Mesendoderm (in vitro differentiated cells): ENCODE measurements around the gene HS6ST3.

ENCODE experiments used
- DNase-seq: peaks from one replicate; pipeline ENCODE4 v3.0.0; 2013
- H2AK5ac ChIP-seq: 2 replicates; pipeline ENCODE4 v1.6.1; 2013; ENCODE audit warnings: low read length, inconsistent platforms
- H2BK120ac ChIP-seq: 2 replicates; pipeline ENCODE4 v1.6.1; 2013; ENCODE audit warnings: low read depth, mild to moderate bottlenecking, low read length, moderate library complexity, mixed read lengths
- H2BK15ac ChIP-seq: replicated peaks from 2 replicates; pipeline ENCODE4 v1.6.1; 2013; ENCODE audit warnings: low read depth, mild to moderate bottlenecking, moderate library complexity
- H2BK5ac ChIP-seq: 2 replicates; pipeline ENCODE4 v1.6.1; 2013; ENCODE audit warnings: low read length, inconsistent platforms
- H3K18ac ChIP-seq: 2 replicates; pipeline ENCODE4 v1.6.1; 2013; ENCODE audit warnings: mild to moderate bottlenecking, low read length, mixed read lengths
- H3K23ac ChIP-seq: one replicate; pipeline ENCODE4 v1.6.1; 2013; ENCODE audit warnings: low read length
- H3K27ac ChIP-seq: 2 replicates; pipeline ENCODE4 v1.5.1; 2013; ENCODE audit warnings: low read depth, mild to moderate bottlenecking, inconsistent platforms, low read length, moderate library complexity
- H3K27me3 ChIP-seq: 2 replicates; pipeline ENCODE4 v1.6.1; 2013; ENCODE audit warnings: low read length, control low read depth, mild to moderate bottlenecking, inconsistent platforms; ENCODE audit not compliant: insufficient read depth, poor library complexity
- H3K36me3 ChIP-seq: 2 replicates; pipeline ENCODE4 v1.6.1; 2013; ENCODE audit warnings: low read length, inconsistent platforms; ENCODE audit not compliant: control insufficient read depth, insufficient read depth
- H3K4ac ChIP-seq: one replicate; pipeline ENCODE4 v1.6.1; 2013; ENCODE audit warnings: low read depth, mild to moderate bottlenecking, low read length, moderate library complexity
- H3K4me1 ChIP-seq: 2 replicates; pipeline ENCODE4 v1.6.1; 2013; ENCODE audit warnings: low read depth, low read length, inconsistent platforms; ENCODE audit not compliant: control insufficient read depth
- H3K4me2 ChIP-seq: 2 replicates; pipeline ENCODE4 v1.6.1; 2013; ENCODE audit warnings: low read length
- H3K4me3 ChIP-seq: 2 replicates; pipeline ENCODE4 v1.5.1; 2013; ENCODE audit warnings: mild to moderate bottlenecking, low read length
- H3K56ac ChIP-seq: one replicate; pipeline ENCODE4 v1.6.1; 2013; ENCODE audit warnings: low read length
- H3K79me1 ChIP-seq: 2 replicates; pipeline ENCODE4 v1.6.1; 2013; ENCODE audit warnings: low read length, inconsistent platforms
- H3K79me2 ChIP-seq: 2 replicates; pipeline ENCODE4 v1.6.1; 2013; ENCODE audit warnings: mild to moderate bottlenecking, low read length; ENCODE audit not compliant: control insufficient read depth, insufficient read depth
- H3K9ac ChIP-seq: 2 replicates; pipeline ENCODE4 v1.6.1; 2013; ENCODE audit warnings: low read length, inconsistent platforms
- H4K5ac ChIP-seq: one replicate; pipeline ENCODE4 v1.6.1; 2013; ENCODE audit warnings: low read length
- H4K8ac ChIP-seq: one replicate; pipeline ENCODE4 v1.6.1; 2013; ENCODE audit warnings: low read depth, mild to moderate bottlenecking, control low read depth, low read length, moderate library complexity
- WGBS: extraction: QIAGEN DNeasy Blood & Tissue Kit; methylation state at CpG from one replicate; pipeline ENCODE4 v1.1.7; 2013; ENCODE audit warnings: low lambda C conversion rate, missing lambda C conversion rate; ENCODE audit not compliant: insufficient coverage; ENCODE audit errors: extremely low coverage; 5-methylcytosine and 5-hydroxymethylcytosine counted together

HS6ST3 gene

GRCh38 chr13:96426167-96426566 lies 336.3 kb downstream of the HS6ST3 start:
- no peak overlapping the region for H4K5ac ChIP-seq
- no peak overlapping the region for H3K56ac ChIP-seq
- no peak overlapping the region for H3K23ac ChIP-seq
- no CpG with 5 or more reads among the region's 3 CpGs for WGBS
- no peak overlapping the region for H3K4ac ChIP-seq
- H2AK5ac ChIP-seq: no peak overlapping the region
- no peak overlapping the region for H2BK15ac ChIP-seq
- H2BK120ac ChIP-seq: no peak overlapping the region
- no peaks in the 10 kb centered on the region for H3K4me1 ChIP-seq
- H3K4me3 ChIP-seq: no peak overlapping the region
- no peak overlapping the region for H2BK5ac ChIP-seq
- no peak overlapping the region for H3K9ac ChIP-seq
- H4K8ac ChIP-seq: peak overlapping the region; percentile 81
- no peak overlapping the region for H3K27ac ChIP-seq
- H3K4me2 ChIP-seq: no peak overlapping the region
- H3K27me3 ChIP-seq: no peaks in the 10 kb centered on the region
- H3K79me1 ChIP-seq: no peaks in the 10 kb centered on the region
- no peaks in the 10 kb centered on the region for H3K36me3 ChIP-seq
- no peaks in the 10 kb centered on the region for H3K79me2 ChIP-seq
- H3K18ac ChIP-seq: no peak overlapping the region
- DNase-seq: no peak

GRCh38 chr13:96428911-96429310 lies 339.0 kb downstream of the HS6ST3 start:
- Histone ChIP-seq H3K27me3 (no peaks in the 10 kb centered on the region), H3K4me3 (no peak overlapping the region), H3K18ac (no peak overlapping the region), H2BK15ac (no peak overlapping the region), H3K79me1 (no peaks in the 10 kb centered on the region), H3K56ac (no peak overlapping the region), H3K36me3 (no peaks in the 10 kb centered on the region), H4K5ac (no peak overlapping the region), H3K4ac (no peak overlapping the region), H2AK5ac (no peak overlapping the region), H3K4me2 (no peak overlapping the region), H3K9ac (no peak overlapping the region), H3K79me2 (no peaks in the 10 kb centered on the region), H3K27ac (no peak overlapping the region), H2BK120ac (no peak overlapping the region), H4K8ac (no peak overlapping the region), H3K4me1 (no peaks in the 10 kb centered on the region), H3K23ac (no peak overlapping the region), H2BK5ac (no peak overlapping the region)
- WGBS: no CpG with 5 or more reads among the region's 5 CpGs
- DNase-seq: no peak

- H3K79me2 ChIP-seq: no peaks in the 10 kb centered on the region
- H3K79me1 ChIP-seq: no peaks in the 10 kb centered on the region
- H3K4me2 ChIP-seq: no peak overlapping the region
- H3K4me1 ChIP-seq: no peaks in the 10 kb centered on the region
- no peak overlapping the region for H2BK5ac ChIP-seq
- no peak overlapping the region for H4K8ac ChIP-seq
- H2AK5ac ChIP-seq: no peak overlapping the region
- no peaks in the 10 kb centered on the region for H3K27me3 ChIP-seq
- H3K27ac ChIP-seq: no peak overlapping the region
- no peak overlapping the region for H3K4me3 ChIP-seq
- H3K18ac ChIP-seq: no peak overlapping the region
- H2BK120ac ChIP-seq: no peak overlapping the region
- no peak overlapping the region for H4K5ac ChIP-seq
- no peak overlapping the region for H3K9ac ChIP-seq
- H3K36me3 ChIP-seq: no peaks in the 10 kb centered on the region
- DNase-seq: peak; percentile 30
- H3K4ac ChIP-seq: no peak overlapping the region
- no peak overlapping the region for H3K56ac ChIP-seq
- WGBS: no CpG with 5 or more reads among the region's 5 CpGs
- no peak overlapping the region for H2BK15ac ChIP-seq
- no peak overlapping the region for H3K23ac ChIP-seq
Measured at GRCh38 chr13:96431044-96431581, 341.2 kb downstream of the HS6ST3 start.

- Histone ChIP-seq H3K56ac (no peak overlapping the region), H3K4me2 (no peak overlapping the region), H3K36me3 (no peaks in the 10 kb centered on the region), H3K79me2 (no peaks in the 10 kb centered on the region), H3K4me1 (no peaks in the 10 kb centered on the region), H2BK5ac (no peak overlapping the region), H3K4ac (no peak overlapping the region), H3K27ac (no peak overlapping the region), H3K18ac (no peak overlapping the region), H3K79me1 (no peaks in the 10 kb centered on the region), H2AK5ac (no peak overlapping the region), H4K8ac (no peak overlapping the region), H3K9ac (no peak overlapping the region), H2BK15ac (no peak overlapping the region), H2BK120ac (no peak overlapping the region), H4K5ac (no peak overlapping the region), H3K4me3 (no peak overlapping the region), H3K27me3 (no peaks in the 10 kb centered on the region), H3K23ac (no peak overlapping the region)
- DNase-seq: no peak
- WGBS: no CpG with 5 or more reads among the region's 3 CpGs
Measured at GRCh38 chr13:96444676-96445075, 354.8 kb downstream of the HS6ST3 start.

GRCh38 chr13:96449920-96450319 lies 360.0 kb downstream of the HS6ST3 start:
- Histone ChIP-seq H3K4me2 (no peak overlapping the region), H2BK120ac (no peak overlapping the region), H3K36me3 (no peaks in the 10 kb centered on the region), H3K9ac (no peak overlapping the region), H3K56ac (no peak overlapping the region), H3K79me2 (no peaks in the 10 kb centered on the region), H4K8ac (no peak overlapping the region), H4K5ac (no peak overlapping the region), H2BK5ac (no peak overlapping the region), H3K23ac (no peak overlapping the region), H3K27ac (no peak overlapping the region), H2AK5ac (no peak overlapping the region), H2BK15ac (no peak overlapping the region), H3K18ac (no peak overlapping the region), H3K4ac (no peak overlapping the region), H3K4me3 (no peak overlapping the region), H3K27me3 (no peaks in the 10 kb centered on the region), H3K79me1 (no peaks in the 10 kb centered on the region), H3K4me1 (no peaks in the 10 kb centered on the region)
- WGBS: no CpG with 5 or more reads among the region's 1 CpG
- DNase-seq: no peak

DNA sequence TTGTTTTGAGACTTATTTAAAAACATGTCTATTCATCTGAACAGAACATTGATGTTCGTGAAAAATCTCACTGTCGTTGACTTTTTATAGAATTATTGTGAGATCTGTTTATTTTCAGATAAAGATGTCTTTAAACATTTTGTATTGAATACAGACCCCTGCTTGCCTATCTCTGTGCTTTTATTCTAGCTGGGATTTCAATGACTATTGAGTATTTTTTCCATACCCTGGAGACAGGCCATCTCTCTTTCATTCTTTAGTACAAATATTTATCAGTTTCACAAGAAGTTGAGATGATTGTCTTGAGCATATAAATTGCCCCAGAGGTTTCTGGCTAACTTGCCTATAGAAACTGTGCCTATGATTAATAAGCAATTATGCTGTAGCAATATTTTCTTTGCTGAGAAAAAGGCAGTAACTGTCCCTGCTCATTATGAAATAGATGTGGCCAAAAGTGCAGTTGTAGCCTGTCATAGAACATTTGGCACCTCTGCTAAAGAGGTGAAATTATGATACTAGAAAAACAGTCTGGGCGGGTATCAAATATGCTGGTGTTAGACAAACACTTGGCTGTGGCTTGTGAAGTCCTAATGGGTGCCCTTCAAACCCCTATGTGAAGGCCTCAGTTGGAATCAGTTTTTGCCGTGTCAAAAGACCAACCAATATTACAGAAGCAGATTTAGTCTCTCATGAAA lies 360.6 kb downstream of the HS6ST3 start:
- Histone ChIP-seq H3K36me3 (no peaks in the 10 kb centered on the region), H3K4ac (no peak overlapping the region), H3K79me2 (no peaks in the 10 kb centered on the region), H3K23ac (no peak overlapping the region), H2AK5ac (no peak overlapping the region), H4K8ac (no peak overlapping the region), H4K5ac (no peak overlapping the region), H2BK5ac (no peak overlapping the region), H3K4me2 (no peak overlapping the region), H2BK15ac (no peak overlapping the region), H3K9ac (no peak overlapping the region), H2BK120ac (no peak overlapping the region), H3K27me3 (no peaks in the 10 kb centered on the region), H3K4me1 (no peaks in the 10 kb centered on the region), H3K18ac (no peak overlapping the region), H3K4me3 (no peak overlapping the region), H3K27ac (no peak overlapping the region), H3K56ac (no peak overlapping the region), H3K79me1 (no peaks in the 10 kb centered on the region)
- WGBS: no CpG with 5 or more reads among the region's 4 CpGs
- no peak for DNase-seq
